Measurements from ENCODE around the gene HRAS. TPM values are rescaled to one million over a fixed set of nuclear protein-coding genes. Genes with fewer than 3 reads are reported as not detected.

Gene HRAS
- total RNA-seq, 1 experiment from 2014 or later, result 104 TPM

DNA sequence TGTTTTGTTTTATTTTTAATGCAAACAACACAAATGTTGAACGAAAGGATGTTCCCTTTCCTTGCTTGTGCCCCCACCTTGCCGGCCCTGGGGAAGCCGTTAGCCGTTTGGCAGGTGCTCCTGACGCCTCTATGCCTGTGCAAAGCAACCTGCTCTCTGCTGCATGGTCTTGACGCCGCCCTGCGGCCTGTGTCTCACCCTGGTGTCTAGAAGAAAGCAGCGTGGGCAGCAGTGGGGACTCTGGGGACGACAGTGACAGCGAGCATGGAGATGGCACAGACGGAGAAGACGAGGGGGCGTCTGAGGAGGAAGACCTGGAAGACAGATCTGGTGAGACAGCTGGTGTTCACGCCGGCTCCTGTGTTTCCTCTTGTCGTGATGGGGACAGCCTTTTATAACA lies 46.4 kb upstream of the HRAS start:
- H3K4me1 ChIP-seq (ENCODE audit: control insufficient read depth in 1 of 2, insufficient read depth in 2 of 2, low read length in 2 of 2), result peaks cover 12 to 17% of the 10 kb centered on the region in 2 experiments
- no peaks in the 10 kb centered on the region for H3K27me3 ChIP-seq (ENCODE audit: insufficient read depth, low read length)
- no peak for DNase-seq (ENCODE audit: low read depth, low spot score)
- H3K4me2 ChIP-seq (ENCODE audit: low read length), result no peak overlapping the region
- ChIA-PET RAD21 (ENCODE audit: low non-redundant PET in 1 of 2, low total read pairs in 2 of 2, uncharacterized antibody in 2 of 2, unreplicated experiment in 2 of 2) (no interaction called here), CTCF (no interaction called here), POLR2A (no interaction called here)
- intact Hi-C loops (cut with micrococcal nuclease), result no loop called here
- H3K9me3 ChIP-seq (ENCODE audit: control insufficient read depth in 1 of 2, insufficient read depth in 1 of 2, low read depth in 1 of 2, low read length in 2 of 2), result no peaks in the 10 kb centered on the region
- no peaks in the 10 kb centered on the region; the same call in 1 of the 2 replicates for H4K20me1 ChIP-seq (ENCODE audit: insufficient read depth)
- no peak overlapping the region for H3K9ac ChIP-seq (ENCODE audit: low read length)
- BruUV-seq (replicated peaks), result no TSS peak
- TF ChIP-seq ZNF274 (IDR thresholded peaks at IDR 0.05; ENCODE audit: low read depth, low read length) (no peak), YY1 (IDR thresholded peaks at IDR 0.05; ENCODE audit: extremely low read depth, insufficient replicate concordance, low read depth, low read length) (no peak), FOSL1 (IDR thresholded peaks at IDR 0.05; ENCODE audit: low read depth) (no peak), RAD21 (IDR thresholded peaks at IDR 0.05; ENCODE audit: low read depth) (no peak), SIN3A (IDR thresholded peaks at IDR 0.05; ENCODE audit: low read depth) (no peak), POLR2A (IDR thresholded peaks at IDR 0.05; ENCODE audit: borderline replicate concordance, extremely low read depth, insufficient read depth, insufficient read length) (no peak), ZFX (IDR thresholded peaks at IDR 0.05) (no peak), CBX3 (IDR thresholded peaks at IDR 0.05; ENCODE audit: low read depth) (no peak)
- TF ChIP-seq, protein P1, sequence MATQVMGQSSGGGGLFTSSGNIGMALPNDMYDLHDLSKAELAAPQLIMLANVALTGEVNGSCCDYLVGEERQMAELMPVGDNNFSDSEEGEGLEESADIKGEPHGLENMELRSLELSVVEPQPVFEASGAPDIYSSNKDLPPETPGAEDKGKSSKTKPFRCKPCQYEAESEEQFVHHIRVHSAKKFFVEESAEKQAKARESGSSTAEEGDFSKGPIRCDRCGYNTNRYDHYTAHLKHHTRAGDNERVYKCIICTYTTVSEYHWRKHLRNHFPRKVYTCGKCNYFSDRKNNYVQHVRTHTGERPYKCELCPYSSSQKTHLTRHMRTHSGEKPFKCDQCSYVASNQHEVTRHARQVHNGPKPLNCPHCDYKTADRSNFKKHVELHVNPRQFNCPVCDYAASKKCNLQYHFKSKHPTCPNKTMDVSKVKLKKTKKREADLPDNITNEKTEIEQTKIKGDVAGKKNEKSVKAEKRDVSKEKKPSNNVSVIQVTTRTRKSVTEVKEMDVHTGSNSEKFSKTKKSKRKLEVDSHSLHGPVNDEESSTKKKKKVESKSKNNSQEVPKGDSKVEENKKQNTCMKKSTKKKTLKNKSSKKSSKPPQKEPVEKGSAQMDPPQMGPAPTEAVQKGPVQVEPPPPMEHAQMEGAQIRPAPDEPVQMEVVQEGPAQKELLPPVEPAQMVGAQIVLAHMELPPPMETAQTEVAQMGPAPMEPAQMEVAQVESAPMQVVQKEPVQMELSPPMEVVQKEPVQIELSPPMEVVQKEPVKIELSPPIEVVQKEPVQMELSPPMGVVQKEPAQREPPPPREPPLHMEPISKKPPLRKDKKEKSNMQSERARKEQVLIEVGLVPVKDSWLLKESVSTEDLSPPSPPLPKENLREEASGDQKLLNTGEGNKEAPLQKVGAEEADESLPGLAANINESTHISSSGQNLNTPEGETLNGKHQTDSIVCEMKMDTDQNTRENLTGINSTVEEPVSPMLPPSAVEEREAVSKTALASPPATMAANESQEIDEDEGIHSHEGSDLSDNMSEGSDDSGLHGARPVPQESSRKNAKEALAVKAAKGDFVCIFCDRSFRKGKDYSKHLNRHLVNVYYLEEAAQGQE (IDR thresholded peaks at IDR 0.05; ENCODE audit: low read depth), result no peak
- TF ChIP-seq, protein P2, sequence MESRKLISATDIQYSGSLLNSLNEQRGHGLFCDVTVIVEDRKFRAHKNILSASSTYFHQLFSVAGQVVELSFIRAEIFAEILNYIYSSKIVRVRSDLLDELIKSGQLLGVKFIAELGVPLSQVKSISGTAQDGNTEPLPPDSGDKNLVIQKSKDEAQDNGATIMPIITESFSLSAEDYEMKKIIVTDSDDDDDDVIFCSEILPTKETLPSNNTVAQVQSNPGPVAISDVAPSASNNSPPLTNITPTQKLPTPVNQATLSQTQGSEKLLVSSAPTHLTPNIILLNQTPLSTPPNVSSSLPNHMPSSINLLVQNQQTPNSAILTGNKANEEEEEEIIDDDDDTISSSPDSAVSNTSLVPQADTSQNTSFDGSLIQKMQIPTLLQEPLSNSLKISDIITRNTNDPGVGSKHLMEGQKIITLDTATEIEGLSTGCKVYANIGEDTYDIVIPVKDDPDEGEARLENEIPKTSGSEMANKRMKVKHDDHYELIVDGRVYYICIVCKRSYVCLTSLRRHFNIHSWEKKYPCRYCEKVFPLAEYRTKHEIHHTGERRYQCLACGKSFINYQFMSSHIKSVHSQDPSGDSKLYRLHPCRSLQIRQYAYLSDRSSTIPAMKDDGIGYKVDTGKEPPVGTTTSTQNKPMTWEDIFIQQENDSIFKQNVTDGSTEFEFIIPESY (IDR thresholded peaks at IDR 0.05; ENCODE audit: extremely low read depth, insufficient replicate concordance, low read length), result no peak
- TF ChIP-seq, protein P3, sequence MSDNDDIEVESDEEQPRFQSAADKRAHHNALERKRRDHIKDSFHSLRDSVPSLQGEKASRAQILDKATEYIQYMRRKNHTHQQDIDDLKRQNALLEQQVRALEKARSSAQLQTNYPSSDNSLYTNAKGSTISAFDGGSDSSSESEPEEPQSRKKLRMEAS (IDR thresholded peaks at IDR 0.05), result no peak
- TF ChIP-seq, protein P4, sequence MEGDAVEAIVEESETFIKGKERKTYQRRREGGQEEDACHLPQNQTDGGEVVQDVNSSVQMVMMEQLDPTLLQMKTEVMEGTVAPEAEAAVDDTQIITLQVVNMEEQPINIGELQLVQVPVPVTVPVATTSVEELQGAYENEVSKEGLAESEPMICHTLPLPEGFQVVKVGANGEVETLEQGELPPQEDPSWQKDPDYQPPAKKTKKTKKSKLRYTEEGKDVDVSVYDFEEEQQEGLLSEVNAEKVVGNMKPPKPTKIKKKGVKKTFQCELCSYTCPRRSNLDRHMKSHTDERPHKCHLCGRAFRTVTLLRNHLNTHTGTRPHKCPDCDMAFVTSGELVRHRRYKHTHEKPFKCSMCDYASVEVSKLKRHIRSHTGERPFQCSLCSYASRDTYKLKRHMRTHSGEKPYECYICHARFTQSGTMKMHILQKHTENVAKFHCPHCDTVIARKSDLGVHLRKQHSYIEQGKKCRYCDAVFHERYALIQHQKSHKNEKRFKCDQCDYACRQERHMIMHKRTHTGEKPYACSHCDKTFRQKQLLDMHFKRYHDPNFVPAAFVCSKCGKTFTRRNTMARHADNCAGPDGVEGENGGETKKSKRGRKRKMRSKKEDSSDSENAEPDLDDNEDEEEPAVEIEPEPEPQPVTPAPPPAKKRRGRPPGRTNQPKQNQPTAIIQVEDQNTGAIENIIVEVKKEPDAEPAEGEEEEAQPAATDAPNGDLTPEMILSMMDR (IDR thresholded peaks at IDR 0.05 in 2 of 3, conservative IDR thresholded peaks at IDR 0.05 in 1 of 3; ENCODE audit: borderline replicate concordance in 1 of 3, insufficient read depth in 1 of 3, low read depth in 2 of 3, low read length in 2 of 3), result no peak
- TF ChIP-seq, protein P5, sequence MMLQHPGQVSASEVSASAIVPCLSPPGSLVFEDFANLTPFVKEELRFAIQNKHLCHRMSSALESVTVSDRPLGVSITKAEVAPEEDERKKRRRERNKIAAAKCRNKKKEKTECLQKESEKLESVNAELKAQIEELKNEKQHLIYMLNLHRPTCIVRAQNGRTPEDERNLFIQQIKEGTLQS (IDR thresholded peaks at IDR 0.05), result no peak
- no peak for ATAC-seq
- peaks cover 93% of the 10 kb centered on the region for H3K79me2 ChIP-seq (ENCODE audit: insufficient read depth, low read length)
- no peak overlapping the region for H3K4me3 ChIP-seq (replicated peaks in 1 of 2; ENCODE audit: low read depth in 1 of 2, low read length in 2 of 2)
- H3K27ac ChIP-seq (ENCODE audit: low read depth, low read length), result no peak overlapping the region
- peaks cover 19 to 35% of the 10 kb centered on the region in 2 experiments; a peak in 3 of 4 replicates for H3K36me3 ChIP-seq (ENCODE audit: control insufficient read depth in 1 of 2, insufficient read depth in 2 of 2, low read length in 2 of 2)
- no peaks in the 10 kb centered on the region for H3K9me2 ChIP-seq (ENCODE audit: insufficient read depth)
- H2AFZ ChIP-seq (ENCODE audit: low read depth, low read length, poor library complexity, severe bottlenecking), result no peak overlapping the region

Data from HCT116 (cell line).